Measurements from ENCODE around the gene ST3GAL3. TPM values are rescaled to one million over a fixed set of nuclear protein-coding genes. Genes with fewer than 3 reads are reported as not detected.

The ST3GAL3 gene
- total and polyA plus RNA-seq, 2 of the 13 experiments (the other 11 are each of a cell fraction or from before 2014, with no cell fraction given) = 5.1 to 8.1 TPM

DNA sequence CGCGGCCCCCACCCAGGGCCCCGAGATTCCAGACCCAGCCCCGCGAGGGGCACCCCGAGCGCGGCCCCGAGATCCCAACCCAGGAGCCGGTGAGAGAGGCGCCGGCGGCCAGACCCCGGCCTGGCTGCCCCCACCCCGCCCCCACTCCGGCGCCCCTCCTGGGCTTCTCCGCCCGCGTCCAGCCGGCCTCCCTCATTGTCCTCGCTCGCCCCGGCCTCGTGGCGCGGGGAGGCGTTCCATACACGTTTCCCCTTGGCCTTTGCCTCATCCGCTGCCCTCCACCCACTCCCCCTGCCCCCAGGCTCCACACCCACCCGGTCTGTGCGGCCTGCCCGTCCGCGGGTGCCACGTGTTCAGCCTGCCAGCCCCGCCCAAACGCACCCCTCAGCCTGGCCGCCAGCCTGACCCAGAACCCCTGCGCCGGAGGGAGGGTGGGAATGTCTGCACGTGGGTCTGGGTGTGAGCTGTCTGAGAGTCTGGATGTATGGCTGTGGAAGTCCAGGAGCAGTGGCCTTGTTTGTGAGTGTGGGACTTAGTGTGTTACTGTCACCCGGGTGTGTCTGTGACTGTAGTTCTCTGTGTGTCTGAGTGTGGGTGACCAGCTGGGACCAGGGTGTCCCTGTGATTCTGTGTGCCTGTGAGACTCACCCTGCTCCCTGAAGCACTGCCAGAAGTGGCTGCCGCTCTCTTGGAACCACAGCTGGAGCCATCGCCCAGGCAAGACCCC lies 272.4 kb downstream of the ST3GAL3 start (continued):
- TF ChIP-seq, protein P1, sequence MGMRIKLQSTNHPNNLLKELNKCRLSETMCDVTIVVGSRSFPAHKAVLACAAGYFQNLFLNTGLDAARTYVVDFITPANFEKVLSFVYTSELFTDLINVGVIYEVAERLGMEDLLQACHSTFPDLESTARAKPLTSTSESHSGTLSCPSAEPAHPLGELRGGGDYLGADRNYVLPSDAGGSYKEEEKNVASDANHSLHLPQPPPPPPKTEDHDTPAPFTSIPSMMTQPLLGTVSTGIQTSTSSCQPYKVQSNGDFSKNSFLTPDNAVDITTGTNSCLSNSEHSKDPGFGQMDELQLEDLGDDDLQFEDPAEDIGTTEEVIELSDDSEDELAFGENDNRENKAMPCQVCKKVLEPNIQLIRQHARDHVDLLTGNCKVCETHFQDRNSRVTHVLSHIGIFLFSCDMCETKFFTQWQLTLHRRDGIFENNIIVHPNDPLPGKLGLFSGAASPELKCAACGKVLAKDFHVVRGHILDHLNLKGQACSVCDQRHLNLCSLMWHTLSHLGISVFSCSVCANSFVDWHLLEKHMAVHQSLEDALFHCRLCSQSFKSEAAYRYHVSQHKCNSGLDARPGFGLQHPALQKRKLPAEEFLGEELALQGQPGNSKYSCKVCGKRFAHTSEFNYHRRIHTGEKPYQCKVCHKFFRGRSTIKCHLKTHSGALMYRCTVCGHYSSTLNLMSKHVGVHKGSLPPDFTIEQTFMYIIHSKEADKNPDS (CRISPR knock-in tag; IDR thresholded peaks at IDR 0.05) = no peak
- TF ChIP-seq, protein P2, sequence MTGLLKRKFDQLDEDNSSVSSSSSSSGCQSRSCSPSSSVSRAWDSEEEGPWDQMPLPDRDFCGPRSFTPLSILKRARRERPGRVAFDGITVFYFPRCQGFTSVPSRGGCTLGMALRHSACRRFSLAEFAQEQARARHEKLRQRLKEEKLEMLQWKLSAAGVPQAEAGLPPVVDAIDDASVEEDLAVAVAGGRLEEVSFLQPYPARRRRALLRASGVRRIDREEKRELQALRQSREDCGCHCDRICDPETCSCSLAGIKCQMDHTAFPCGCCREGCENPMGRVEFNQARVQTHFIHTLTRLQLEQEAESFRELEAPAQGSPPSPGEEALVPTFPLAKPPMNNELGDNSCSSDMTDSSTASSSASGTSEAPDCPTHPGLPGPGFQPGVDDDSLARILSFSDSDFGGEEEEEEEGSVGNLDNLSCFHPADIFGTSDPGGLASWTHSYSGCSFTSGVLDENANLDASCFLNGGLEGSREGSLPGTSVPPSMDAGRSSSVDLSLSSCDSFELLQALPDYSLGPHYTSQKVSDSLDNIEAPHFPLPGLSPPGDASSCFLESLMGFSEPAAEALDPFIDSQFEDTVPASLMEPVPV (CRISPR knock-in tag; IDR thresholded peaks at IDR 0.05) = no peak
- TF ChIP-seq ZBTB1 (CRISPR knock-in tag; IDR thresholded peaks at IDR 0.05; ENCODE audit: borderline replicate concordance) = no peak
- no peak for TF ChIP-seq ATRX (CRISPR knock-in tag; IDR thresholded peaks at IDR 0.05; ENCODE audit: borderline replicate concordance)
- TF ChIP-seq, protein P3, sequence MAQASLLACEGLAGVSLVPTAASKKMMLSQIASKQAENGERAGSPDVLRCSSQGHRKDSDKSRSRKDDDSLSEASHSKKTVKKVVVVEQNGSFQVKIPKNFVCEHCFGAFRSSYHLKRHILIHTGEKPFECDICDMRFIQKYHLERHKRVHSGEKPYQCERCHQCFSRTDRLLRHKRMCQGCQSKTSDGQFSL (CRISPR knock-in tag; IDR thresholded peaks at IDR 0.05) = no peak
- TF ChIP-seq, protein P4, sequence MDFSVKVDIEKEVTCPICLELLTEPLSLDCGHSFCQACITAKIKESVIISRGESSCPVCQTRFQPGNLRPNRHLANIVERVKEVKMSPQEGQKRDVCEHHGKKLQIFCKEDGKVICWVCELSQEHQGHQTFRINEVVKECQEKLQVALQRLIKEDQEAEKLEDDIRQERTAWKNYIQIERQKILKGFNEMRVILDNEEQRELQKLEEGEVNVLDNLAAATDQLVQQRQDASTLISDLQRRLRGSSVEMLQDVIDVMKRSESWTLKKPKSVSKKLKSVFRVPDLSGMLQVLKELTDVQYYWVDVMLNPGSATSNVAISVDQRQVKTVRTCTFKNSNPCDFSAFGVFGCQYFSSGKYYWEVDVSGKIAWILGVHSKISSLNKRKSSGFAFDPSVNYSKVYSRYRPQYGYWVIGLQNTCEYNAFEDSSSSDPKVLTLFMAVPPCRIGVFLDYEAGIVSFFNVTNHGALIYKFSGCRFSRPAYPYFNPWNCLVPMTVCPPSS (IDR thresholded peaks at IDR 0.05) = no peak
- TF ChIP-seq SRF (IDR thresholded peaks at IDR 0.05; ENCODE audit: low read depth, low read length) = no peak
- TF ChIP-seq, protein P5, sequence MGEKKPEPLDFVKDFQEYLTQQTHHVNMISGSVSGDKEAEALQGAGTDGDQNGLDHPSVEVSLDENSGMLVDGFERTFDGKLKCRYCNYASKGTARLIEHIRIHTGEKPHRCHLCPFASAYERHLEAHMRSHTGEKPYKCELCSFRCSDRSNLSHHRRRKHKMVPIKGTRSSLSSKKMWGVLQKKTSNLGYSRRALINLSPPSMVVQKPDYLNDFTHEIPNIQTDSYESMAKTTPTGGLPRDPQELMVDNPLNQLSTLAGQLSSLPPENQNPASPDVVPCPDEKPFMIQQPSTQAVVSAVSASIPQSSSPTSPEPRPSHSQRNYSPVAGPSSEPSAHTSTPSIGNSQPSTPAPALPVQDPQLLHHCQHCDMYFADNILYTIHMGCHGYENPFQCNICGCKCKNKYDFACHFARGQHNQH (CRISPR knock-in tag; IDR thresholded peaks at IDR 0.05) = peak; percentile 26; the same call in 1 of the 2 replicates
- TF ChIP-seq TBL1XR1 (IDR thresholded peaks at IDR 0.05; ENCODE audit: borderline replicate concordance, low read length, partially characterized antibody) = no peak
- TF ChIP-seq ZNF709 (CRISPR knock-in tag; IDR thresholded peaks at IDR 0.05) = no peak
- no peak for TF ChIP-seq HCFC1 (IDR thresholded peaks at IDR 0.05; ENCODE audit: low read depth, low read length)
- no peak; the same call in 1 of the 2 replicates for TF ChIP-seq MIER3 (CRISPR knock-in tag; IDR thresholded peaks at IDR 0.05; ENCODE audit: borderline replicate concordance)
- TF ChIP-seq SNAPC2 (CRISPR knock-in tag; IDR thresholded peaks at IDR 0.05) = no peak
- no peak for TF ChIP-seq ZNF136 (CRISPR knock-in tag; IDR thresholded peaks at IDR 0.05; ENCODE audit: low read depth)
- TF ChIP-seq SKI (IDR thresholded peaks at IDR 0.05; ENCODE audit: partially characterized antibody) = peak; percentile 25
- TF ChIP-seq MAFF (IDR thresholded peaks at IDR 0.05; ENCODE audit: low read depth, low read length) = no peak

All from HepG2 (cell line).